IMR-90 (cell line): ENCODE results near the gene CCDC194. TPM values are rescaled to one million over a fixed set of nuclear protein-coding genes. Genes with fewer than 3 reads are reported as not detected.

Experiments
- ATAC-seq: fragments of 200-7000 bp; cut with Tn5 transposase; 2 replicates; pipeline ENCODE4 v1.9.1; 2020; ENCODE audit warnings: low read depth, mild to moderate bottlenecking, moderate library complexity
- BruUV-seq: library from RNA; stranded (reverse); fragments of 400-500 nt; replicated peaks from 2 replicates; lab custom pipeline; 2021; lab: Mats Ljungman, UMichigan
- CTCF ChIA-PET: fragments of 300-600 bp; formaldehyde crosslinking; extraction: SDS; loops from one replicate; lab custom pipeline; 2021; ENCODE audit warnings: antibody characterized with exemption; lab: Yijun Ruan, JAX
- POLR2A ChIA-PET: fragments of 300-600 bp; sonication (Branson Sonifier 250); formaldehyde crosslinking; loops from one replicate; lab custom pipeline; 2022; ENCODE audit warnings: antibody characterized with exemption; ENCODE audit not compliant: unreplicated experiment; lab: Charles Lee
- DNase-seq: peaks from one replicate; pipeline ENCODE4 v3.0.0; 2013
- H2AFZ ChIP-seq: replicated peaks from 2 replicates; pipeline ENCODE3; 2013; ENCODE audit warnings: low read length, mild to moderate bottlenecking; ENCODE audit not compliant: poor library complexity
- H2AK5ac ChIP-seq: 2 replicates; pipeline ENCODE4 v1.6.1; 2013; ENCODE audit warnings: low read depth, low read length, inconsistent platforms
- H2AK9ac ChIP-seq: replicated peaks from 2 replicates; pipeline ENCODE3; 2013; ENCODE audit warnings: mild to moderate bottlenecking, low read depth, low read length, moderate library complexity; ENCODE audit not compliant: poor library complexity
- H2BK120ac ChIP-seq: 2 replicates; pipeline ENCODE4 v1.6.1; 2013; ENCODE audit warnings: low read depth, low read length, inconsistent platforms
- H2BK15ac ChIP-seq: 3 replicates; pipeline ENCODE4 v1.6.1; 2013; ENCODE audit warnings: low read depth, low read length, inconsistent platforms
- H2BK20ac ChIP-seq: 2 replicates; pipeline ENCODE4 v1.6.1; 2013; ENCODE audit warnings: low read depth, mild to moderate bottlenecking, inconsistent platforms, low read length, moderate library complexity
- H2BK5ac ChIP-seq: 2 replicates; pipeline ENCODE4 v1.6.1; 2013; ENCODE audit warnings: mild to moderate bottlenecking, low read depth, low read length, inconsistent platforms; ENCODE audit not compliant: poor library complexity, severe bottlenecking
- H3K14ac ChIP-seq: replicated peaks from 2 replicates; pipeline ENCODE4 v1.6.1; 2013; ENCODE audit warnings: low read depth, low read length, inconsistent platforms
- H3K18ac ChIP-seq: 2 replicates; pipeline ENCODE4 v1.6.1; 2013; ENCODE audit warnings: low read depth, low read length, control low read depth
- H3K23ac ChIP-seq: 2 replicates; pipeline ENCODE4 v1.6.1; 2013; ENCODE audit warnings: low read depth, low read length, inconsistent platforms
- H3K27ac ChIP-seq: 2 replicates; pipeline ENCODE4 v1.5.1; 2013; ENCODE audit warnings: mild to moderate bottlenecking, control low read depth, low read length; ENCODE audit not compliant: insufficient read depth
- H3K27me3 ChIP-seq: 2 replicates; pipeline ENCODE4 v1.6.1; 2013; ENCODE audit warnings: low read length; ENCODE audit not compliant: control insufficient read depth, insufficient read depth
- H3K36me3 ChIP-seq: 2 replicates; pipeline ENCODE4 v1.6.1; 2013; ENCODE audit warnings: low read length, mixed read lengths; ENCODE audit not compliant: control insufficient read depth, insufficient read depth
- H3K4ac ChIP-seq: 2 replicates; pipeline ENCODE4 v1.6.1; 2013; ENCODE audit warnings: low read depth, low read length, inconsistent platforms
- H3K4me1 ChIP-seq: 2 replicates; pipeline ENCODE4 v1.6.1; 2013; ENCODE audit warnings: low read length, mixed read lengths; ENCODE audit not compliant: control insufficient read depth, insufficient read depth
- H3K4me2 ChIP-seq: 2 replicates; pipeline ENCODE4 v1.6.1; 2013; ENCODE audit warnings: low read depth, mild to moderate bottlenecking, control low read depth, low read length, moderate library complexity
- H3K4me3 ChIP-seq: 2 replicates; pipeline ENCODE4 v1.5.1; 2013; ENCODE audit warnings: low read depth, mild to moderate bottlenecking, control low read depth, low read length, moderate library complexity; ENCODE audit not compliant: insufficient read depth
- H3K56ac ChIP-seq: 2 replicates; pipeline ENCODE4 v1.6.1; 2013; ENCODE audit warnings: low read length, inconsistent platforms; ENCODE audit not compliant: insufficient read depth; ENCODE audit errors: extremely low read depth
- H3K79me1 ChIP-seq, 2 experiments: 2 replicates each; pipeline ENCODE4 v1.6.1; 2013; ENCODE audit warnings: low read length in 2 of 2, inconsistent platforms in 1 of 2, low read depth in 1 of 2
- H3K9ac ChIP-seq: 2 replicates; pipeline ENCODE4 v1.6.1; 2013; ENCODE audit warnings: low read depth, low read length, control low read depth
- H3K9me1 ChIP-seq: 2 replicates; pipeline ENCODE4 v1.6.1; 2013; ENCODE audit warnings: low read length, inconsistent platforms; ENCODE audit not compliant: insufficient read depth
- H3K9me3 ChIP-seq: 2 replicates; pipeline ENCODE4 v1.6.1; 2013; ENCODE audit warnings: low read length; ENCODE audit not compliant: control insufficient read depth, insufficient read depth
- H4K20me1 ChIP-seq: 2 replicates; pipeline ENCODE4 v1.6.1; 2013; ENCODE audit warnings: low read length, inconsistent platforms; ENCODE audit not compliant: insufficient read depth
- H4K5ac ChIP-seq: 2 replicates; pipeline ENCODE4 v1.6.1; 2013; ENCODE audit warnings: mild to moderate bottlenecking, low read depth, low read length, control low read depth
- H4K8ac ChIP-seq, 2 experiments: 2 replicates each; pipeline ENCODE4 v1.6.1; 2013; ENCODE audit warnings: low read depth in 2 of 2, low read length in 2 of 2, control low read depth in 1 of 2, inconsistent platforms in 1 of 2
- H4K91ac ChIP-seq: 2 replicates; pipeline ENCODE4 v1.6.1; 2013; ENCODE audit warnings: low read depth, low read length, inconsistent platforms; ENCODE audit not compliant: insufficient read depth
- BHLHE40 ChIP-seq: fragments of 150-350 bp; IDR thresholded peaks from 2 replicates; pipeline ENCODE4 v1.6.1; 2016; ENCODE audit warnings: mild to moderate bottlenecking, low read depth, low read length
- CEBPB ChIP-seq: IDR thresholded peaks from 2 replicates; pipeline ENCODE4 v1.6.1; 2012; ENCODE audit warnings: low read depth, low read length, improper control_type of control experiment
- CHD1 ChIP-seq: IDR thresholded peaks from 2 replicates; pipeline ENCODE4 v1.6.1; 2012; ENCODE audit warnings: low read depth, low read length, improper control_type of control experiment
- CTCF ChIP-seq: conservative IDR thresholded peaks from 2 replicates; pipeline ENCODE4 v1.5.1; 2012; ENCODE audit warnings: mild to moderate bottlenecking, low read depth, low read length, improper control_type of control experiment
- ELK1 ChIP-seq: fragments of 150-350 bp; IDR thresholded peaks from 2 replicates; pipeline ENCODE4 v1.6.1; 2016; ENCODE audit warnings: low read depth, mild to moderate bottlenecking, low read length, moderate library complexity, borderline replicate concordance
- FOS ChIP-seq: fragments of 150-350 bp; IDR thresholded peaks from 2 replicates; pipeline ENCODE4 v1.6.1; 2016; ENCODE audit warnings: low read depth, low read length
- MAFK ChIP-seq: IDR thresholded peaks from 2 replicates; pipeline ENCODE4 v1.6.1; 2012; ENCODE audit warnings: low read depth, low read length, improper control_type of control experiment
- MAZ ChIP-seq: IDR thresholded peaks from 2 replicates; pipeline ENCODE4 v1.6.1; 2012; ENCODE audit warnings: low read depth, mild to moderate bottlenecking, low read length, improper control_type of control experiment, moderate library complexity, borderline replicate concordance
- MXI1 ChIP-seq: IDR thresholded peaks from 2 replicates; pipeline ENCODE4 v1.6.1; 2012; ENCODE audit warnings: low read depth, mild to moderate bottlenecking, low read length, moderate library complexity, borderline replicate concordance
- NFE2L2 ChIP-seq: fragments of 150-350 bp; IDR thresholded peaks from 2 replicates; pipeline ENCODE4 v1.6.1; 2016; ENCODE audit warnings: low read depth, mild to moderate bottlenecking, low read length
- POLR2A ChIP-seq: IDR thresholded peaks from 2 replicates; pipeline ENCODE4 v1.6.1; 2012; ENCODE audit warnings: mild to moderate bottlenecking, low read depth, low read length
- RAD21 ChIP-seq: IDR thresholded peaks from 2 replicates; pipeline ENCODE4 v1.6.1; 2012; ENCODE audit warnings: low read length, improper control_type of control experiment
- RFX5 ChIP-seq: IDR thresholded peaks from 2 replicates; pipeline ENCODE4 v1.8.0; 2012; ENCODE audit warnings: low read depth, mild to moderate bottlenecking, low read length, moderate library complexity
- SMC3 ChIP-seq: fragments of 150-350 bp; IDR thresholded peaks from 2 replicates; pipeline ENCODE4 v1.6.1; 2016; ENCODE audit warnings: low read depth, mild to moderate bottlenecking, antibody characterized with exemption, low read length, moderate library complexity
- WGBS, 2 experiments: methylation state at CpG; one replicate each; pipeline versions ENCODE4 v1.1.5 to v1.1.7; 2013; ENCODE audit warnings: missing lambda C conversion rate in 2 of 2; ENCODE audit not compliant: insufficient read length in 1 of 2; ENCODE audit errors: extremely low coverage in 2 of 2; 5-methylcytosine and 5-hydroxymethylcytosine counted together
- dilution Hi-C: fragments of 300-500 bp; cut with HindIII; formaldehyde crosslinking; loops from one replicate; pipeline ENCODE4 v1.14.3; 2018; ENCODE audit warnings: low sequenced_read_pairs; ENCODE audit not compliant: unreplicated experiment
- in situ Hi-C: fragments of 300-500 bp; cut with MboI; formaldehyde crosslinking; loops from 3 replicates; pipeline ENCODE4 v1.14.3; 2019; ENCODE audit warnings: low sequenced_read_pairs, inconsistent platforms, mixed read lengths
- intact Hi-C: fragments of 100-400 bp; cut with micrococcal nuclease; formaldehyde crosslinking; loops from 2 replicates; pipeline ENCODE4 v1.10.0; 2022
- polyA plus RNA-seq, 3 experiments: library from polyadenylated mRNA; depleted of rRNA; stranded (reverse); fragments of >200 nt; gene quantifications; 2 replicates each; pipeline ENCODE4 v1.2.3, GENCODE V29; 2012; ENCODE audit warnings: low replicate concordance in 1 of 3
- total RNA-seq: library from RNA; depleted of rRNA; stranded (reverse); fragments of >200 nt; gene quantifications from 2 replicates; pipeline ENCODE4 v1.2.3, GENCODE V29; 2012

CCDC194 gene
- total and polyA plus RNA-seq, 2 of the 4 experiments (the other 2 are of a cell fraction) = not detected

GRCh38 chr19:17348700-17349099 lies 45.3 kb downstream of the CCDC194 start:
- Histone ChIP-seq H3K27ac (no peak overlapping the region), H3K4me3 (0 out of 2 replicates have a peak overlapping the region, but pooled peaks have one; percentile 3)

More at GRCh38 chr19:17348700-17349099, 45.3 kb downstream of the CCDC194 start:
- Histone ChIP-seq H3K36me3 (no peaks in the 10 kb centered on the region), H3K4me1 (0 out of 2 replicates have a peak, but pooled peaks cover 2% of the 10 kb centered on the region), H3K18ac (peak overlapping the region; percentile 3; the same call in 1 of the 2 replicates), H3K23ac (no peak overlapping the region), H3K27me3 (peaks cover 8% of the 10 kb centered on the region; the same call in 1 of the 2 replicates), H2BK5ac (no peak overlapping the region), H2BK120ac (peak overlapping the region; percentile 6; the same call in 1 of the 2 replicates), H4K91ac (peak overlapping the region; percentile 61; the same call in 1 of the 2 replicates), H3K79me1 (no peaks in the 10 kb centered on the region), H3K9me1 (no peaks in the 10 kb centered on the region), H2BK15ac (no peak overlapping the region), H3K4ac (peak overlapping the region; percentile 3; the same call in 1 of the 2 replicates), H4K8ac (peak overlapping the region; percentile 58 to 67; a peak in 3 of 4 replicates), H3K56ac (no peak overlapping the region), H4K5ac (peak overlapping the region; percentile 31; the same call in 1 of the 2 replicates), H2AFZ (peak overlapping the region; percentile 90), H2AK5ac (no peak overlapping the region), H2BK20ac (no peak overlapping the region), H3K9ac (0 out of 2 replicates have a peak overlapping the region, but pooled peaks have one; percentile 49), H3K9me3 (no peaks in the 10 kb centered on the region), H3K4me2 (peak overlapping the region; percentile 58), H3K14ac (peak overlapping the region; percentile 53), H4K20me1 (no peaks in the 10 kb centered on the region; the same call in 1 of the 2 replicates), H2AK9ac (peak overlapping the region; percentile 73)
- TF ChIP-seq MXI1 (no peak), FOS (no peak), SMC3 (no peak), POLR2A (no peak), BHLHE40 (no peak), RFX5 (no peak), MAFK (no peak), RAD21 (no peak), CHD1 (no peak), CTCF (no peak), NFE2L2 (no peak), CEBPB (no peak), ELK1 (no peak), MAZ (no peak)
- peak; percentile 53 for DNase-seq
- ChIA-PET CTCF (interaction anchor here (1.1 kb wide), 1 partner anchor 96 kb away, joined by 3 read pairs; no protein-coding TSS in a partner anchor), POLR2A (no interaction called here)
- intact Hi-C loops (no loop called here), dilution Hi-C loops (no loop called here), in situ Hi-C loops (loop anchor here (5.0 kb wide), 1 partner anchor 39 kb away; no protein-coding TSS in a partner anchor)
- no TSS peak for BruUV-seq
- ATAC-seq = peak; percentile 55
- 8% methylated on average over 6 of the region's 12 CpGs; no CpG with 5 or more reads in 1 of the 2 experiments for WGBS, 2 experiments
